WTC11 (cell line): ENCODE measurements around the gene INAFM2.

Source experiments
- ATF3 ChIP-seq: sonication (generic); formaldehyde crosslinking; conservative IDR thresholded peaks from 2 replicates; pipeline ENCODE4 v1.8.1; 2022; ENCODE audit warnings: mild to moderate bottlenecking, missing genetic modification reagents
- CREM ChIP-seq: sonication (generic); formaldehyde crosslinking; IDR thresholded peaks from 2 replicates; pipeline ENCODE4 v1.8.1; 2022; ENCODE audit warnings: mild to moderate bottlenecking, missing genetic modification reagents, moderate library complexity
- E2F5 ChIP-seq: sonication (generic); formaldehyde crosslinking; IDR thresholded peaks from 2 replicates; pipeline ENCODE4 v1.8.1; 2022; ENCODE audit warnings: mild to moderate bottlenecking, moderate library complexity, missing genetic modification reagents
- ESRRA ChIP-seq: sonication (generic); formaldehyde crosslinking; IDR thresholded peaks from 2 replicates; pipeline ENCODE4 v1.8.1; 2022; ENCODE audit warnings: mild to moderate bottlenecking, missing genetic modification reagents, borderline replicate concordance
- IRF2 ChIP-seq: sonication (generic); formaldehyde crosslinking; IDR thresholded peaks from 2 replicates; pipeline ENCODE4 v1.8.0; 2022; ENCODE audit warnings: low read depth, missing genetic modification reagents, borderline replicate concordance
- KAT7 ChIP-seq: sonication (generic); formaldehyde crosslinking; IDR thresholded peaks from 2 replicates; pipeline ENCODE4 v1.8.1; 2023; ENCODE audit warnings: missing genetic modification reagents, mild to moderate bottlenecking, borderline replicate concordance
- NFATC4 ChIP-seq: fragments of 250-450 bp; sonication (Bioruptor Pico); IDR thresholded peaks from 2 replicates; pipeline ENCODE4 v1.9.0; 2021; ENCODE audit warnings: mild to moderate bottlenecking
- NFYB ChIP-seq: sonication (generic); formaldehyde crosslinking; conservative IDR thresholded peaks from 2 replicates; pipeline ENCODE4 v1.8.0; 2022; ENCODE audit warnings: low read depth, missing genetic modification reagents
- ZBTB43 ChIP-seq: sonication (generic); formaldehyde crosslinking; IDR thresholded peaks from 2 replicates; pipeline ENCODE4 v1.8.1; 2023; ENCODE audit warnings: mild to moderate bottlenecking, missing genetic modification reagents
- ZNF671 ChIP-seq: fragments of 250-450 bp; sonication (Bioruptor Pico); IDR thresholded peaks from 2 replicates; pipeline ENCODE4 v1.8.0; 2021; ENCODE audit warnings: mild to moderate bottlenecking
- TF ChIP-seq, protein P1 (sequence below): fragments of 200-600 bp; IDR thresholded peaks from 2 replicates; pipeline ENCODE4 v1.8.0; 2022; ENCODE audit warnings: antibody characterized with exemption
- TF ChIP-seq, protein P2 (sequence below): fragments of 250-450 bp; sonication (Bioruptor Pico); IDR thresholded peaks from 2 replicates; pipeline ENCODE4 v2.1.2; 2022; ENCODE audit warnings: mild to moderate bottlenecking, moderate library complexity

- TF ChIP-seq, protein P1, sequence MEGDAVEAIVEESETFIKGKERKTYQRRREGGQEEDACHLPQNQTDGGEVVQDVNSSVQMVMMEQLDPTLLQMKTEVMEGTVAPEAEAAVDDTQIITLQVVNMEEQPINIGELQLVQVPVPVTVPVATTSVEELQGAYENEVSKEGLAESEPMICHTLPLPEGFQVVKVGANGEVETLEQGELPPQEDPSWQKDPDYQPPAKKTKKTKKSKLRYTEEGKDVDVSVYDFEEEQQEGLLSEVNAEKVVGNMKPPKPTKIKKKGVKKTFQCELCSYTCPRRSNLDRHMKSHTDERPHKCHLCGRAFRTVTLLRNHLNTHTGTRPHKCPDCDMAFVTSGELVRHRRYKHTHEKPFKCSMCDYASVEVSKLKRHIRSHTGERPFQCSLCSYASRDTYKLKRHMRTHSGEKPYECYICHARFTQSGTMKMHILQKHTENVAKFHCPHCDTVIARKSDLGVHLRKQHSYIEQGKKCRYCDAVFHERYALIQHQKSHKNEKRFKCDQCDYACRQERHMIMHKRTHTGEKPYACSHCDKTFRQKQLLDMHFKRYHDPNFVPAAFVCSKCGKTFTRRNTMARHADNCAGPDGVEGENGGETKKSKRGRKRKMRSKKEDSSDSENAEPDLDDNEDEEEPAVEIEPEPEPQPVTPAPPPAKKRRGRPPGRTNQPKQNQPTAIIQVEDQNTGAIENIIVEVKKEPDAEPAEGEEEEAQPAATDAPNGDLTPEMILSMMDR, result no peak
- no peak for TF ChIP-seq NFATC4 (CRISPR knock-in tag)
- TF ChIP-seq, protein P2, sequence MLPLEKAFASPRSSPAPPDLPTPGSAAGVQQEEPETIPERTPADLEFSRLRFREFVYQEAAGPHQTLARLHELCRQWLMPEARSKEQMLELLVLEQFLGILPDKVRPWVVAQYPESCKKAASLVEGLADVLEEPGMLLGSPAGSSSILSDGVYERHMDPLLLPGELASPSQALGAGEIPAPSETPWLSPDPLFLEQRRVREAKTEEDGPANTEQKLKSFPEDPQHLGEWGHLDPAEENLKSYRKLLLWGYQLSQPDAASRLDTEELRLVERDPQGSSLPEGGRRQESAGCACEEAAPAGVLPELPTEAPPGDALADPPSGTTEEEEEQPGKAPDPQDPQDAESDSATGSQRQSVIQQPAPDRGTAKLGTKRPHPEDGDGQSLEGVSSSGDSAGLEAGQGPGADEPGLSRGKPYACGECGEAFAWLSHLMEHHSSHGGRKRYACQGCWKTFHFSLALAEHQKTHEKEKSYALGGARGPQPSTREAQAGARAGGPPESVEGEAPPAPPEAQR (CRISPR knock-in tag), result no peak
- TF ChIP-seq ZNF671 (CRISPR knock-in tag), result no peak
- TF ChIP-seq ESRRA (CRISPR knock-in tag), result no peak
- no peak for TF ChIP-seq CREM (CRISPR knock-in tag)
- TF ChIP-seq KAT7 (CRISPR knock-in tag), result no peak
- TF ChIP-seq NFYB (CRISPR knock-in tag), result no peak
- no peak for TF ChIP-seq ZBTB43 (CRISPR knock-in tag)
- TF ChIP-seq ATF3 (CRISPR knock-in tag), result no peak
- TF ChIP-seq E2F5 (CRISPR knock-in tag), result no peak
- TF ChIP-seq IRF2 (CRISPR knock-in tag), result no peak
Measured at GRCh38 chr15:40287968-40288367, 35.5 kb upstream of the INAFM2 start.
